Measurements from ENCODE around the gene CSH1. TPM values are rescaled to one million over a fixed set of nuclear protein-coding genes. Genes with fewer than 3 reads are reported as not detected.
A peak's percentile ranks its signal among the peaks of the same experiment; 100 is the strongest.
"Not testable (repeated sequence)": the region's sequence is repeated elsewhere in the genome, so short reads cannot be mapped to it uniquely, and the experiment has no call there.

Gene CSH1
- total RNA-seq, 2 donors from 2014 or later, result 9.9 to 11.3 TPM

- H3K27me3 Mint-ChIP-seq, result peaks cover 15% of the 10 kb centered on the region
Observed at GRCh38 chr17:63910096-63910495, 13.7 kb upstream of the CSH1 start.

GRCh38 chr17:63909586-63909985, 13.2 kb upstream of the CSH1 start:
- ATAC-seq; H3K4me3 Mint-ChIP-seq; H3K9me3 ChIP-seq (ENCODE audit: control insufficient read depth, low read length, poor library complexity, severe bottlenecking); H3K4me1 Mint-ChIP-seq; H3K36me3 Mint-ChIP-seq (ENCODE audit: low read depth); H3K27ac Mint-ChIP-seq; DNase-seq: not testable (repeated sequence)
- peaks cover 15% of the 10 kb centered on the region for H3K27me3 Mint-ChIP-seq

More at GRCh38 chr17:63910096-63910495, 13.7 kb upstream of the CSH1 start:
- no peak overlapping the region for H3K27ac Mint-ChIP-seq
- no peak overlapping the region for H3K4me3 Mint-ChIP-seq
- H3K4me1 Mint-ChIP-seq, result peaks cover 2% of the 10 kb centered on the region
- ATAC-seq (no peak), DNase-seq (no peak)
- no peaks in the 10 kb centered on the region for H3K36me3 Mint-ChIP-seq (ENCODE audit: low read depth)
- no peaks in the 10 kb centered on the region for H3K9me3 ChIP-seq (ENCODE audit: control insufficient read depth, low read length, poor library complexity, severe bottlenecking)

- not testable (repeated sequence) for H3K9me3 ChIP-seq (ENCODE audit: control insufficient read depth, low read length, poor library complexity, severe bottlenecking); H3K27ac Mint-ChIP-seq; H3K4me3 Mint-ChIP-seq; H3K36me3 Mint-ChIP-seq (ENCODE audit: low read depth); DNase-seq; H3K4me1 Mint-ChIP-seq; ATAC-seq
- H3K27me3 Mint-ChIP-seq, result peaks cover 20% of the 10 kb centered on the region
Observed at GRCh38 chr17:63907161-63907778, 10.9 kb upstream of the CSH1 start.

- H3K4me3 Mint-ChIP-seq; H3K27ac Mint-ChIP-seq; ATAC-seq; H3K36me3 Mint-ChIP-seq (ENCODE audit: low read depth); H3K9me3 ChIP-seq (ENCODE audit: control insufficient read depth, low read length, poor library complexity, severe bottlenecking); H3K4me1 Mint-ChIP-seq; DNase-seq: not testable (repeated sequence)
- H3K27me3 Mint-ChIP-seq, result peaks cover 26% of the 10 kb centered on the region
Observed at GRCh38 chr17:63904796-63905195, 8.4 kb upstream of the CSH1 start.

GRCh38 chr17:63903787-63904201, 7.4 kb upstream of the CSH1 start:
- H3K27ac Mint-ChIP-seq, H3K4me1 Mint-ChIP-seq, DNase-seq: not testable (repeated sequence)

GRCh38 chr17:63901971-63902370, 5.6 kb upstream of the CSH1 start:
- not testable (repeated sequence) for H3K27ac Mint-ChIP-seq; H3K4me1 Mint-ChIP-seq; DNase-seq; H3K36me3 Mint-ChIP-seq (ENCODE audit: low read depth); H3K9me3 ChIP-seq (ENCODE audit: control insufficient read depth, low read length, poor library complexity, severe bottlenecking); H3K4me3 Mint-ChIP-seq; ATAC-seq
- H3K27me3 Mint-ChIP-seq, result peaks cover 18% of the 10 kb centered on the region

More at GRCh38 chr17:63903787-63904201, 7.4 kb upstream of the CSH1 start:
- not testable (repeated sequence) for H3K9me3 ChIP-seq (ENCODE audit: control insufficient read depth, low read length, poor library complexity, severe bottlenecking); H3K36me3 Mint-ChIP-seq (ENCODE audit: low read depth); H3K4me3 Mint-ChIP-seq
- H3K27me3 Mint-ChIP-seq, result peaks cover 18% of the 10 kb centered on the region
- ATAC-seq, result peak; percentile 69

- H3K9me3 ChIP-seq (ENCODE audit: control insufficient read depth, low read length, poor library complexity, severe bottlenecking); DNase-seq; H3K4me1 Mint-ChIP-seq; H3K4me3 Mint-ChIP-seq; H3K36me3 Mint-ChIP-seq (ENCODE audit: low read depth): not testable (repeated sequence)
- H3K27me3 Mint-ChIP-seq, result peaks cover 22% of the 10 kb centered on the region
- peak; percentile 88 for ATAC-seq
- H3K27ac Mint-ChIP-seq, result peak overlapping the region; percentile 93
Observed at GRCh38 chr17:63898899-63899798, 2.8 kb upstream of the CSH1 start.

- not testable (repeated sequence) for H3K9me3 ChIP-seq (ENCODE audit: control insufficient read depth, low read length, poor library complexity, severe bottlenecking); DNase-seq; H3K4me3 Mint-ChIP-seq; H3K36me3 Mint-ChIP-seq (ENCODE audit: low read depth); ATAC-seq; H3K27ac Mint-ChIP-seq; H3K27me3 Mint-ChIP-seq; H3K4me1 Mint-ChIP-seq
Observed at GRCh38 chr17:63894821-63895220, 1.6 kb downstream of the CSH1 start.

- not testable (repeated sequence) for H3K9me3 ChIP-seq (ENCODE audit: control insufficient read depth, low read length, poor library complexity, severe bottlenecking); H3K4me1 Mint-ChIP-seq; H3K36me3 Mint-ChIP-seq (ENCODE audit: low read depth); H3K27me3 Mint-ChIP-seq; DNase-seq; H3K4me3 Mint-ChIP-seq; ATAC-seq; H3K27ac Mint-ChIP-seq
Observed at GRCh38 chr17:63894021-63894420, 2.4 kb downstream of the CSH1 start.

GRCh38 chr17:63892316-63893037, 3.9 kb downstream of the CSH1 start:
- H3K4me1 Mint-ChIP-seq; ATAC-seq; H3K36me3 Mint-ChIP-seq (ENCODE audit: low read depth); H3K9me3 ChIP-seq (ENCODE audit: control insufficient read depth, low read length, poor library complexity, severe bottlenecking); DNase-seq; H3K27ac Mint-ChIP-seq; H3K4me3 Mint-ChIP-seq: not testable (repeated sequence)
- peaks cover 10% of the 10 kb centered on the region for H3K27me3 Mint-ChIP-seq

GRCh38 chr17:63889026-63889848, 7.1 kb downstream of the CSH1 start:
- peak overlapping the region; percentile 75 for H3K27ac Mint-ChIP-seq
- DNase-seq; H3K4me1 Mint-ChIP-seq; H3K36me3 Mint-ChIP-seq (ENCODE audit: low read depth); H3K9me3 ChIP-seq (ENCODE audit: control insufficient read depth, low read length, poor library complexity, severe bottlenecking): not testable (repeated sequence)
- H3K27me3 Mint-ChIP-seq, result peaks cover 12% of the 10 kb centered on the region
- H3K4me3 Mint-ChIP-seq, result peak overlapping the region; percentile 19
- ATAC-seq, result peak; percentile 83

GRCh38 chr17:63885119-63885518, 11.3 kb downstream of the CSH1 start:
- ATAC-seq; H3K36me3 Mint-ChIP-seq (ENCODE audit: low read depth); H3K9me3 ChIP-seq (ENCODE audit: control insufficient read depth, low read length, poor library complexity, severe bottlenecking); H3K27ac Mint-ChIP-seq; H3K4me1 Mint-ChIP-seq; H3K4me3 Mint-ChIP-seq; DNase-seq: not testable (repeated sequence)
- H3K27me3 Mint-ChIP-seq, result peaks cover 12% of the 10 kb centered on the region
